Activated effector memory CD4-positive, alpha-beta T cell treated with anti-CD3 and anti-CD28 coated beads, Interleukin-2, amount 50 U/mL, for 16 hours (primary cell): ENCODE data around the gene TAX1BP3.

Source experiments
- DNase-seq: peaks from one replicate; pipeline ENCODE4 v3.0.0-alpha.2; 2020

The TAX1BP3 gene

DNA sequence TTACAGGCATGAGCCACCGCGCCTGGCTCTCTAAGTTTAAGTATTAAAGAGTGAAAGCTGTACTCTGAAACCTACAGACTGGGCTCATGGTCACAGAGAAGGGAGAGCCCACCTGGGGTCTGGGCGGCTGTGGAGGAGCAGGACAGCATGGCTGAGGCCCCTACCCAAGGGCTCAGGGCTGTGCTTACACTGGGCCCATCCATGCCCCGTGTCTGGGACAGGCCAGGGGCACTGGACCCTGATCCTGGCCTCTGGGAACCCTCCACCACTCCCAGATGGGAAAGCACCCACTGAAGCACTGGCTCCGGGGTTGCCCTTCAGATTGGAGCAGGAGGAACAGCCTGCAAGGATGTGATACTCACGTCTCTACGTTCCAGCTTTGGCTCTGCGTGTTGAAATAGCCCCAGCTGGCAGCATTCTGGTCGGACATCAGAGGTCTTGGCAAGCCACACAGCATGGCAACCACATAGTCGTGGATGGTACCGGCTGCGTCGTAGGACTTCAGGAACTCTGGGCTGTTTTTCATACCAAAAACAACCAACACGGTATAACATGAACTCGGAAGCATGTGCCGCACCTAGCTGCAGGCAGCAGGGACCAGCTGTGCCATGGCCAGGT lies 45.3 kb downstream of the TAX1BP3 start:
- DNase-seq = no peak

DNA sequence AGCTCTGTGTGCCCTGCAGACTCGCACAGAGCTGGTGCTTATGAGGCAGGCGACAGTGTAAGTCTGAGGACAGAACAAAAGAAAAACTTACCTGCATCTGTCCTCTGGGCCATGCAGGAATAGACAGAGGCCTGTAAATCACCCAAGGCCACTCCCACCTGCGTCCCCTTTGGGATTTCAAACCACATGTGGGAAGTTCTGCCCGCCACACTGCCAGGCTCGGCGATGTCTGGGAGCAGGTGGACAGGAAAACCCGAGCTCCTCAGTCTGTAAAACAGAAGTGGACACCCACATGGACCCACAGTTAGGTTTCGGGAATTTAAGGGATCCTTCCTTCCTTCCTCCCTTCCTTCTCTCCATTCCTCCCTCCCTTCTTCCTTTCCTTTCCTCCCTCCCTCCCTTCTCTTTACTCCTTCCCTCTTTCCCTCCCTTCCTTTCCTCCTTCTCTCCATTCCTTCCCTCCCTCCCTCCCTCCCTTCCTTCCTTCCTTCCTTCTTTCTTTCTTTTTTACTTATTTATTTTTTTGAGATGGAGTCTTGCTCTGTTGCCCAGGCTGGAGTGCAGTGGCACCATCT lies 47.1 kb downstream of the TAX1BP3 start:
- DNase-seq = no peak

DNA sequence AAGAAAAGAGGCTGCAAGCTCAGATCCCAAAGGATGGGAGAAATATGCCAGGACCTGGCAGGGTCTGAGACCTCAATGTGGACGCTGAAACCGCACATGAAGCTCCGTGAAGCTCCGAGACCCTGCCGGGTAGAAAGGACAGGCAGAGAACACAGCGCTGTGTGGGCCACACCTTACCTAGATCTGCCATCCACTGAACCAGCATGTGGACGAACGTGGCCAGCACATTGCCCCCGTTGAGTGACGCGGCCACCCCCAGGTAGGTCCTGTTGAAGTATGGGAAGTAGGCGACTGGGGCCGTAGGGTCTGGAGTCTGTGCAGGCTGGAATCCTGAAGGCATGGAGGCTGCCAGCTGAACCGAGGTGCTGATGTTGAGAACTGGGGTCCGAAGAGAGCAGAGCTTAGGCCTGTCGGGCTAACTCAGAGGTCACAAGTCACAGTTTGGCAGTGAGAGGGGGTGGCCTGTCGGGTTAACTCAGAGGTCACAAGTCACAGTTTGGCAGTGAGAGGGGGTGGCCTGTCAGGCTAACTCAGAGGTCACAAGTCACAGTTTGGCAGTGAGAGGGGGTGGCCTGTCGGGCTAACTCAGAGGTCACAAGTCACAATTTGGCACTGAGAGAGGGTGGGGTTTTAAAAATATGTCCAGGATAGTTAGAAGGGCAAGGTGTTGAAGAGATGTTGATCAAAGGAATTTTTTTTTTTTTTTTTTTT lies 53.1 kb downstream of the TAX1BP3 start:
- no peak for DNase-seq

DNA sequence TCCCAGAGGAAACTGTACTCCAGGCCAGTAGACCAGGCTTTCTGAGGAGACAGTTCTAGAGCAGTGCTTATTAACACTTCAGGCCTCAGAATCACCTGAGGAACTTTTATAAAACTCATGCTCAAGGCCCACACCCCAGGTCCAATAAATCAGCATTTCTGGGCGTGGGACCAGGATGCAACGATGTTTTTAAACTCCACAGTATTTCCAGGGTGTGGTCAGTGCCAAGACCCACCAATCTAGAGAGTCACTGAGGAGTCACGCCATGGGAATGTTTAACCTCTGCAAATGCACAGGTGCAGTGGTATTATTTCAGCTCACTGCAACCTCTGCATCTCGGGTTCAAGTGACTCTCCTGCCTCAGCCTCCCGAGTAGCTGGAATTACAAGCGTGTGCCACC lies 55.3 kb downstream of the TAX1BP3 start:
- DNase-seq = no peak
